DMS153 treated with DMSO at 0.1 percent for 48 hours (cell line): ENCODE measurements around the gene ARID1B.

ENCODE experiments used
- DNase-seq: peaks from one replicate; lab custom pipeline; 2025; ENCODE audit not compliant: unreplicated experiment; lab: John Stamatoyannopoulos, UW

Gene ARID1B

DNA sequence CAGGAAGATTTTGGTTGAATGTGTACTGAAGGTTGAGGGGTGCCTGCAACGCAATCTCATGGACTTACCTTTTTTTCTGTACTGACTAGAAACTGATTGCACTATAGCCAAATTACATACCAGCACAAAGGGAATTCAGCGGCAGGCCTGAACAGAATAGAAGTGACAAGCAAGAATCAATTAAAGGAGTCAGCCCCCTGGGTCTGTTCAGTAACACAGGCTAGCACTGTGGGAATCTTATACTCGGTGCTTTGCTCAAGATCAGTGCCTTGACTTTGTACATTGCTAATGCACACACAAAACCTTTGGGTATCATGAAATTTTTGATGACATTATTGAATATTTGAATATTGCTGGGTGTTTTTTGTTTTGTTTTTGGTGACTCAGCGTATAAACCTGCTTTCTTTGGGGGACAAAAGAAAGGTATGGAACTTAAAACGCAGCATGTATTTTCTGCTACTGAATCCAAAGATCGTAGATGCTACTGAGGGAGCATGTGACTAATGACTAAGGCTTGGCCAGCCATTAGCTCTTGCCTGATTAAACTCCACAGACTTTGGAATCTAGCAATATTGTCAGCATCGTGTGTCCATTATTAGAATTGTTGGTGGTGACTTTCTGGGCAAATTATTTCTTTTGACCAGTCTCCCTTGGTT is 236.6 kb downstream of the ARID1B start:
- no peak for DNase-seq

DNA sequence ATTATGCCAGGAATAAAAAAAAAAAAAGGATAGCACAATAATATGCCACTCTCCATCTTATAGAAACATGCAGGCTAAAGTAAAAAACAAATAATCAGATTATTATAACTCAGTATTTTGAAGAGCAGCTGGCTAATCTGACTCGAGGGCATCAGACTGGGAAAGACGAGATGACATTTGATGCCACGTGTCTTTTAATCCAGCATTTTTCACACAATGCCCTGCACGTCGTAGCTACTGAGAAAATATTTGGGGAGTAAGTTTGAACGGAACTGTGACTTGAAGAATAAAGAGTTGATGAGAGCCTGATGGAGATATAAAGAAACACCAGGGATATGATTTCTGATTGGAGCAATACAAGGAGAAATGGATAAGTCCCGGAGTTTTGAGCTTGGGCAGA is 237.7 kb downstream of the ARID1B start:
- no peak for DNase-seq

DNA sequence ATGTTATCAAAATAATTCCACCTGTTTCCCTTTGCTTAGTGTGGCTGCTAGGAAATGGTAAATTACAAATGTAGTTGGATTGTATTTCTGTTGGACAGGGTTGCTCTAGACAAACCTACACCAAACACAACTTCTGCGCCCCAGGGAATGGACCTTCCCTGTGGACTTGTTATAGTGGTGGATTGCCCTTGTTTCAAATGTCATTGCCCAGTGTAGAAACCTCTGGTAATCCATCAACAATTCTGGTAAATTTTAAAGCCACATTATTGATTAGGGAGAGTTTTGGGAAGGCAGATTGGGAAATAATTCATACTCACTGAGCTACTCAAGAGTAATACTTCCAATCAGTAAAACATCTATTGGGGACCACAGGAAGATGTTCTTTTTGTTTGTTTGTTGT is 239.8 kb downstream of the ARID1B start:
- no peak for DNase-seq

DNA sequence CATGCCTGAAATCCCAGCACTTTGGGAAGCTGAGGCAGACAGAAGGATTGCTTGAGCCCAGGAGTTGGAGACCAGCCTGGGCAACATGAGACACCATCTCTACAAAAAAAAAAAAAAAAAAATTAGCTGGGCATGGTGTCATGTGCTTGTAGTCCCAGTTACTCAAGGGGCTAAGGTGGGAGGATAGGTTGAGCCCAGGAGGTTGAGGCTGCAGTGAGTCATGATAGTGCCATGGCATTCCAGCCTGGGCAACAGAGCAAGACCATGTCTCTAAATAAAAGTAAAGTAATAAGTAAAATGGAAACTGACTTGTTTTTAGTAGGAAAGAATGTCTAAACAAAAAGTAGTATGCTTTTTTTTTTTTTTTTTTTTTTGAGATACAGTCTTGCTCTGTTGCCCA is 240.7 kb downstream of the ARID1B start:
- DNase-seq: no peak

DNA sequence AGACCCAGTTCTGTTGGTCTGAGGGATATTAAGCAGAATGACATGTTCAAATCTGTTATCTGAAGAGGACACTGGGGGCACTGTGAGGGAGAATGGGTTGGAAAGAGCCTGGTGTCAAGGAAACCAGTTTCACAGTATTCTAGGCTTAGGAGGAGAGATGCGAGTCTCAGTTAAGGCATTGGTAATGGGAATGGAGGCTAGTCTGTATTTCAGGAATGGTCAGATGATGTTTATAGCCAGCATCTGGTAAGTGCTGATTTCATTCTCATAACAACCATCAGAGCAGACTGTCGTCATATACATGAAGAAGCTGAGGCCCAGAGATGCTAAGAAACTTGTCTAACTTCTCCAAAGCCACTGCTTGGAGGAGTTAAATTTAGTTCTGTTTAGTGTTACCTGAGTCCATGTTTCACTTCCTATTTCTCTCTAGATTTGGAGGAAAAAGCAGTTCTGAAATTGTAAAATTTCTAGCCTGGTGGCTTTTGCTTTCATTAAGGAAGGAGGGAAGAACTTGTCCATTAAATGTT is 242.0 kb downstream of the ARID1B start:
- DNase-seq: no peak

DNA sequence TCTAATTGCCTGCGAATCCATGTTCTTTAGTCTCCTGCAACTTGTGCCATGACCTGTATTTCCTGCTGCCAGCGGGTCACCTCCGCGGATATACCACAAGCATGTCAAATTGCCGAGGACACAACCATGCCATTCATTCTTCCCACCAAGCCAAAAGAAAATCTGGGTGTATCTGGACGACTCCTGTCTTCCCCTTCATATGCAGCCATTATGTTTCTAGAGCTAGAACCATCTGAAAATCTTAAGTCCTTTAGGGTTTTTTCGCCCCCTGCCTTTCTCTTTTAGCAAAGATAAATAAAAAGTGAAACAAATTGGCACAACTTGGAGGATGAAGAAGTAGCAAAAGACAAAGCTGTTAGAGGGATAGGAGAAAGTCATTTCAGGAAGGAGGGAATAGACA is 242.6 kb downstream of the ARID1B start:
- DNase-seq: no peak

DNA sequence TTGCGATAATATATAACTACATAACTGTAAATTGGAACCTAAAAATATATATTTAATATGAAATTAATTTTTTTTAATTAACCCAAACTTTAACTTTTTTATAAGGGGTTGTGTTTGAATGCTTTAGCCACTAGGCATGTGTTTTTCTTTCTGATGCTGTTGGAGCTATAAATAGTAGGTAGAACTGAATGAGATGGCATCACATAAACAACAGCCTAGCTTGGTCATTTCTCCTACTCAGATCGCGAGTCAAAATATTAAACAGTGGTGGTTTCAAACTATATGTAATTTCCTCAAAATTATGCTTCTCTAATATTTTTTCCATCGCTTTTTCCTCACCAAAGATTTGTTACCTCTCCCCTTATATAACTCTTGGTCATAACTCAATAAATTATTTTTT is 243.2 kb downstream of the ARID1B start:
- no peak for DNase-seq

DNA sequence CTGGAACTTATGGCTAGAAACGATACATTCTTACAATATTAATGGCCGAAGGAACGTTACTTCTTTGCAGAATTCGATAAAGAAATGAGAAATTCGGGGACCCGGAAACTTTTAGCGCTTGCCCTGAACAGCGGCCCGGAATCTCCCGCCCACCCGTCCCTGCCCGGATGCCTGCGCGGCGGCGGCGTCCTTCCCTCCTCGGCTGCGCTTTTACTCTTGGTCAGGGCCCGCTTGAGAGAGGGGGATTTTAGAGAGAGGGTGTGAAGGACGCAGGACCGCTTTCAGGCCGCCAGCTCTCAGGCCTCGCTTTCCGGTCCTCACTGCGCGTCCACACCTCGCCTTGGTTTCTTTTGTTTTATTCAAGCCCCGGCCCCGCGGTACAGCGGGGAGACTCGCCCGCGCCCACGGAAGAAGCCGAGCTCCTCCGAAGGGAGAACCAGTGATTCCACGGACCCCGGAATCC is 243.7 kb downstream of the ARID1B start:
- DNase-seq: no peak

DNA sequence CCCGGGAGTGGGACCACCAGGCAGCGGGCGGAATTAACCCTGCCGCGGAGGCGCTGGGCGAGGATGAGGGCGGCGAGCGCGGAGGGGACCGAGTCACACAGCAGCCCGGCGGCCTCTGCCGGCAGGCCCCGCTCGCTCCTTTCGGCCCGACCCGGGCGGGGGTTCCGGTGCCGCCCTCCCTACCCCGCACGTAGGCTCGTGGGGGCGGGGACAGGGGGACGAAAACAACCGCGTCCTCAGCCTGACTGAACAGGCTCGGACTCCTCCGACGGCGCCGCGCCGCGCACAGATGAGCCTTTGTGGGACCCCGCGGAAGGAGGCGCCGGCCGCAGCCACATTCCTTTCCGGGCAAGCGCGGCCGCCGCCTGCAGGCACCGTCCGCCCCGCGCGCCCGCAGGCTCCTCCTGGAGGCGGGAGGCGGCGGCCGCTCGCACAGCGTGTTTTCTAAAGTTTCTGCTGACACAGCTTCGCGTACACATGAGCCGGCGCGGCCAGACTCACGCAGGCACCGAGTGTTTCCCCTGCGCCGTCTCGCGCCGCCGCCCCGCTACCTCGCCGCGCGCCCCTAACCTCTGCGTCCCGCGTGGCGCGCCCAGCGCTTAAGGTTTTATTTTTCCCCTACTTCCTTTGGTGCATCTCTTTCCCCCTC is 244.3 kb downstream of the ARID1B start:
- DNase-seq: no peak

DNA sequence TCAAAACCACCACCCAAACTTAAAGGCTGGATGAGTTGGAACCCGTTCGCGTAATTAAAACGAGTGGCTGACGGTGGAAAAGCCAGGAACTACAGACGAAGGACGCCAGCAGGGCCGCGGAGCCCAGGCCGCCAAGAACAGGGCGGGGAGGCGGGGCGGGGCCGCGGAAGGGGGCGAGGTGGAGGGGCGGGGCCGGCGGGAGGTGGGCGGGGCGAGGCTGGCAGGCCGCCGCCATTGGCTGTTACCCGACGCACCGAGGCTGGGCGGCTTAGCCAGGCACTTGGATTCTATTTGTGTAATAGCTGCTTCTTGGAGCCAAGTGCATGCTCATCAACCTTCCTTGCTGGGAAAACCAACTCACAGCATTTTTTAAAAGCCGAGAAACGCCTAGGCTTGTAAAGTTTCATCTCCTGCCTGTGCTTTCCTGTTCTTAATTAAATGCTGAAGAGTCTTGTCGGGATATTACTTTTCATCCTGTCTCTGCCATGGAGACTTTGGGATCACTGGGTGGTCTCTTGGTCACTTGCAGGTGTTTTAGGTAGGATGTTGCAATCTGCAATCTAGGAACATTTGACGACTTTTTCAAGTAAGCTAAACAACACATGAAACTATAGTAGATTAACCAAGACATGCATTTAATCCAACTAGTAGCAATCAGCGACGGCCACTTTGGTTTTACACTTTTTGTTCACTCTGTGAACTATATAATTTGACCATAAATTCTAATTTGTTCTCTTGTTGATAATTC is 245.0 kb downstream of the ARID1B start:
- peak; percentile 17 for DNase-seq

DNA sequence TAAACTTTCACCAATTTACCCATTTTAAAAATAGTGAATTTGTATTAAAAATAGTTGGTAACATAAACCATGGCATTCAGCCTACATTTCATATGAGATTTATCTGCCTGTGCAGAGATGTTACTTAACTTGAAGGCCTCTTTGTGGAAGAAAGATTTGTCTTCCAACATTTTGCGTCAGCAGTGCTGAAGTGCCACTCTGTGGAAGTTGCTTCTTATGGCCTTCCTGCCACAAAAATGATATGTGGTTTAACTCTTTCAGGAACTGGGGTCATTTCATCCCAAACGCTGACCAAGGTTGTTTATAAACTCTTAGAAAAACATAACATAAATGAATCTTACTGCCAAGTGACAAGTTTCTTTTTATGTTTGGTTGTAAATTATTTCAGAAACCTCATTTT is 246.8 kb downstream of the ARID1B start:
- no peak for DNase-seq

DNA sequence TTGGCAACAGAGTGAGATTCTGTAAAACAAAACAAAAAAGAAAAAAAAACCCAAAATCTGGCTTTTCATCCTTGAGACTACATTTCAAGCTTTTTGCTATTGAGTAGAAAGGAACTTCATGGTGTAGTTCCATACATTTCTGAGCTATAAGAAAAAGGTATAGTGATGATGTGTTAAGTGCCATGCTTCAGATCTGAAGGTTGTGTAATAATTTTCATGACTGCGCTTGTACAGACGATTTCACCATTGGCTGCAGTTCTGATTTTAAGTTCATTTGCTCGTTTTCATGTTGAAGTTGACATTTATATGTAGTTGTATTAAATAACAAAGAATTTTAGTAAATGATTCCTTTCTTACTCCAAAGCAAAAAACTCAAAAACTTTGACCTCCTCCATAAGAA is 247.6 kb downstream of the ARID1B start:
- no peak for DNase-seq

DNA sequence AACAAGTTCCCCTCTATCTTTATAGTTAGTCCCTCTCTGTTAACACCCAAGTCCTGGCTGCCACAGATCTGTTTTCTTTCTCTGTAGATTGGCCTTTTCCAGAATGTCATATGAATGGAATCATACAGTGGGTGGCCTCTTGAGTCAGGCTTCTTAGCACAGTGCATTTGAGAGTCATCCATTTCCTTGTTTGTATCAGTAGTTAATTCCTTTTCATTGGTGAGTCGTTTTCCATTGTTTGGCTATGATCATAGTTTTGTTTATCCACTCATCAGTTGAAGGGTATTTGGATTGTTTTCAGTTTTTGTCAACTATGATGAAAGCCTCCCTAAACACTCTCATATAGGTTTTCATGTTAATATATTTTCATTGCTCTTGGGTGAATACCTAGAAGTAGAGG is 248.3 kb downstream of the ARID1B start:
- DNase-seq: no peak

DNA sequence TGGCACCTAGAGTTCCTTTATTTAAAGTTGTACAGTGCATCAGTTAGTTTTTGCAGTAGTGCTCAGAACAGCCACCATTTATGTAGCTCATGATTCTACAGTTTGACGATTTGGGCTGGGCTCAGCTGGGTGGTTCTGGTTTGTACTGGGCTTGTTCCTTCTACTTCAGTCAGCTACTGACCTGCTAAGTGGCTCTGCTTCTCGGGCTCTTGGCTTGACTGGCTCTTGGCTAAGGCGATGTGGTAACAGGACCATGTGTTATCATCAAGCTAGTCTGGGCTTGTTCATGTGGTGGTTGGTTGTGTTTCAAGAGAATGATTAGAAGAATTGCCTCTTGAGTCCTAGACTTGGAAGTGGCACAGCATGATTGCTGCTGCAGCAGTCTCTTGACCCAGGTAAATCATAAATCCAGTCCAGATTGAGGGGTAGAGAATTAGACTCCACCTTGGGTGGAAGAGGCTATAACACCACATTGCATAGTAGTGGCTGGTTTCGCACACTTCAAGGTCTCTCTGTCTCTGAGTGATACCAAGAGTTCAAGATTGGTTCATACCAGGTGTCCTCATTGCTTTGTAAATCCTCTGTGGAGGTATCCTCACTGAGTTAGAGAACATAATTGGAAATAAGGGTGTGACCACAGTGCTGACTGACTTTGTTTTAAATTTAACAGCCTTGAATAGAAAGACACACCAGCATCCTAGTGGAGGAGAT is 253.0 kb downstream of the ARID1B start:
- no peak for DNase-seq

DNA sequence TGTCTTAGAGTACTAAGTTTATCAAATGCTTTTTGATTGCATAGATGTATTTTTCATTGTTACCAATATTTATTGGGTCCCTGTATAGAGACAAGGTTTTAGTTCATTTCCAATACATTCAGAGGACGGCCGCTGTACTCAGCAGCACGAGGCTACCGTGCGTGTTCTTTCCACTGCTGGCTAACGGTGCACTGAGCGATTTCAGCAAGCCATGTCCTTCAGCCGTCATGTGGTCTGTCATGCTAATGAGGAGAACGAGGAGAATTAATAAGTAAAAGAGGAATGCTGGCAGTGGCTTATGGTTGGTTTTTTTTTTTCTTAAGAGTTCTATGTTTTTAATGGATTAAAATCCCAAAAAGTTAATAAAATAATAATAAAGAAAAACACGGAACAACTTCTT is 253.6 kb downstream of the ARID1B start:
- no peak for DNase-seq

DNA sequence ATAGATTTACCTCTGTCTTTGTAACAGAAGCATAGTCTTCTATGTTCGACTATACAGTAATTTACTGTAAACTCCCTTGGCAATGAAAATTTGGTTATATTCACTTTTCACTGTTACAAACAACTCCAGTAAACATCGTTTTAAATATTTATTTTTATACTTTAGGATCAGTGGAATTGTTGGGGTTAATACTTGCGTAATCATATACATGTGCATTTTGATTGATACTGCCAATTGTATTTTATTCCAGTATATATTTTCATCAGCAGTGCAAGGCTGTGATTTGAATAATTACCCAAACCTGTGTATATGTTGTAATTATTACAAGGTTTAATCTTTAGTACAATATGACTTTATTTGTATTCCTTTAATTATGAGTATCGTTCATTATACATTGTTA is 255.7 kb downstream of the ARID1B start:
- no peak for DNase-seq

DNA sequence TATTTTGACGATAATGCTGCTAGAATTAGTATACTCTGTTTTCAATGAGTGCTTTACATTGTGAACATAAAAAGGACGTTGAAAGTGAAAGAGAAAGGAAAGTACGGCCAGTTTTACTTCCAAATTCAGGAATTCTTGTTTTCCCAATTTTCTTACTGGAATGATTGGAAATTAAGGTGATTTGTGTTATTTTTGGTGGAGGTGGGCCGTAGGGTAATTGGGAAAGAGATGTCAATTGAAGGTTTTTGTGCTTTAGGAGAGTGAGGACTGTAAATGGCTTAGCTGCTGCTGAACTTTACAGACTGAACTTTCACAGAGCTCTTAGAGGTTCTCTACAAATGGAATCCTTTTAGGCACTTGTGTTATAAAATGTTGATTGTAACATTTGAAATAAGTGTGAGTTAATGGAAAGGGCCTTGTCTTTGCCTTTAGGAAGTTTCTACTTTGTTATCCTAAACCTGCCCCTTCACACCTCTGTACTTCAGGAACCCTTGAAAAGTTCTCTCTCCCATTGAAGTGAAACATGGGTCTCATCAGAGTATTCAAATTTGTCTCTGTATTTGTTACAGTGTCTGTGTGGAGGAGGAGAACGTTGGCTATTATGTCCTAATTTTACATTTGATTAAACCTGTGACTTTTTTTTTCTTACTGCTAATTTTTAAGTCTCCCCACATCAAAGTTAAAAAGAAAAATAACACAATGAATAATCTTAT is 256.4 kb downstream of the ARID1B start:
- no peak for DNase-seq

DNA sequence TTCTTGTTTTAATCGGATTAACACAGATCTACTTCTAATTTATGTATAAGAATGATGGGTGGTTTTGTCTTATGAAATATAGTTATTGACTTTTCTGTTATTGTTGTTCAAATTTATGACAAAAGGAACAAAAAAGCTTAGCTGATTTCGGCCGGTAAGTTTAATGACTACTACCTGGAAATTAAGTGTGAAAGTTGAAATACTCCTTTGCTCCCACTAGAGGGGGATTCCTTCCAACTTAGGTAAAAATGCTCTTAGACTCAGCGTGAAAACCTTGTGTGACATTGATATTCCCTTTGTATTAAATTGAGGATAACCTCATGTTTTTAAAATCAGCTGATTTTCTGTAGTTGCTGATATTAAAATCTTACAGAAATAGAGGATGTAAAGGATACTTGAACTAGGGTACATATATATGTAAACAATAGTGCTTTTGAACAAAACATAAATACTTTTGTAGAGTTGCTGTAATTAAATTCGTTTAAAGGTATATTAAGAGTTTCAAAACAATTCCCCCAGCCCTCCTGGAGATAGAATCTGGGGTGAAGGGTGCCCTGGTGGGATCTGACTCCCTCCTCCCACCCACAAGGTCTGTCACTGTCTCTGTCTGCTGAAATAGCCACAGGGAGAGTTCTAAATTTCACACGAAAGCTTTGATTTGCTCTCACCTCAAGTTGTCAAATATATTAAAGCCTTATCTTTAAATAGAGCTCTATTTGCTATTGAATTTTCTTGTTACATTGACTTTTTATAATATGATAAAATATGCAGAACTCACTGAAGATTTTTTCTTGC is 257.5 kb downstream of the ARID1B start:
- no peak for DNase-seq

DNA sequence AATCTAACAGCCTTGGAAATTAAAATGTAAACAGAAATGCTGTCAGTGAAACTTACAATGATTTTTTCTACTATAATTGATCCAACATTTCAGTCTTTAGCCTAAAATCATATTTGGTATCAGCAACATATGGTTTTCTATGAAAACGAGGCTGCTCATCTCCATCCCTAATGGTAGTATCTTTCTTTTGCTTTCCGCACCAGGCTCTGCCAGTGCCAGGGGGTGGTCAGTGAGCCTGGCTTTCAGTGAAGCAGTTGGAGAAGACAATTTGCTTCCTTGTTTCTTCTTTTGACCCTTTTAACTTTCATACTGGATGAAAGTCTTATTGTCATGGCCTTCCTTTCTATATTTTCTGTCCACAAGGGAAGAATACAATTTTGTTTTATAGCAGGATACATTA is 258.4 kb downstream of the ARID1B start:
- DNase-seq: no peak

DNA sequence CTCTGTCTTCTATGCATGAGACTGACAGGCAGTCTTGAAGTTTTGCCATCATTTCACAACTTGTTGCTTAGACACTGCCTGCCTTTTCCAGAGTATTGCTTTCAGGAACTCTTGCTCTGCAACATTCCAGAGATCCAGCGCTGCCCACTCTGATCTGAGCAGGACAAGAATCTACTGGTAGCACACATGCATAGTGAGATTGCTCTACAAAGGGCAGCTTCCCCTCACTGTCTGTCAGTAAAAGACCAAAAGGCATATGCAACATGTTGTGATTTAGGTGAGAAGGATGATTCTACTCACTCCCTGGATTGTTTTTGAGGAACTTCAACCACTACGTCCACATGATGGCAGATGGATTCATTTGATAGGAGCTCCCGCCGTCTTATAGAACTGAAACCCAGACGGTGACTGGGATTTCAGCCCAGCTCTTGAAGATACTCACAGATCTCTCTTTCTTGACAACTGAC is 259.1 kb downstream of the ARID1B start:
- DNase-seq: no peak
